Endothelial cell of umbilical vein (primary cell): Measurements from ENCODE around the gene PRCC. TPM values are rescaled to one million over a fixed set of nuclear protein-coding genes. Genes with fewer than 3 reads are reported as not detected.

Experiments used
- BruUV-seq: library from RNA; stranded (reverse); fragments of 400-500 nt; replicated peaks from 2 replicates; lab custom pipeline; 2021; lab: Mats Ljungman, UMichigan
- CTCF ChIA-PET: fragments of 300-600, 350-600 bp; sonication (Branson Sonifier 250); formaldehyde crosslinking; loops from one replicate; lab custom pipeline; 2021; ENCODE audit warnings: antibody characterized with exemption, inconsistent platforms; lab: Charles Lee
- POLR2A ChIA-PET: fragments of 300-600, 350-600 bp; sonication (Branson Sonifier 250); formaldehyde crosslinking; loops from one replicate; lab custom pipeline; 2021; ENCODE audit warnings: antibody characterized with exemption, inconsistent platforms; lab: Charles Lee
- DNase-seq: peaks from one replicate; pipeline ENCODE4 v3.0.0-alpha.2; 2011; ENCODE audit warnings: low read depth, low spot score
- FAIRE-seq: peaks from 2 replicates; lab custom pipeline; 2011; peaks lifted over from hg19 to GRCh38; lab: Jason Lieb, UNC
- H2AFZ ChIP-seq: 2 replicates; pipeline ENCODE4 v1.6.0; 2012; ENCODE audit warnings: low read depth, low read length, control low read depth, inconsistent platforms
- H3K27ac ChIP-seq: 2 replicates; pipeline ENCODE4 v1.5.1; 2011; ENCODE audit warnings: low read depth, mild to moderate bottlenecking, control low read depth, low read length, moderate library complexity; ENCODE audit not compliant: insufficient read depth
- H3K27me3 ChIP-seq, 2 experiments: 2 replicates each; pipeline versions ENCODE4 v1.6.0 to v1.6.1; 2011; ENCODE audit warnings: low read length in 2 of 2, mixed read lengths in 1 of 2; ENCODE audit not compliant: control insufficient read depth in 2 of 2, insufficient read depth in 2 of 2
- H3K36me3 ChIP-seq, 2 experiments: 2 replicates in 1 of 2; 3 replicates in 1 of 2; pipeline ENCODE4 v1.5.1; 2011; ENCODE audit warnings: low read length in 2 of 2, mild to moderate bottlenecking in 1 of 2, moderate library complexity in 1 of 2; ENCODE audit not compliant: control insufficient read depth in 2 of 2, insufficient read depth in 2 of 2; ENCODE audit errors: extremely low read depth in 1 of 2
- H3K4me1 ChIP-seq: 3 replicates; pipeline ENCODE4 v1.5.1; 2011; ENCODE audit warnings: mild to moderate bottlenecking, low read length; ENCODE audit not compliant: control insufficient read depth, insufficient read depth; ENCODE audit errors: extremely low read depth
- H3K4me2 ChIP-seq: 2 replicates; pipeline ENCODE4 v1.6.1; 2011; ENCODE audit warnings: low read length, control low read depth, mixed read lengths; ENCODE audit not compliant: insufficient read depth
- H3K4me3 ChIP-seq, 3 experiments: fragments of 200-600 bp in 1 of 3; sonication (generic), shearing (Covaris generic) in 1 of 3; replicated peaks in 1 of 3; 2 replicates each; pipeline ENCODE4 v1.5.1; 2011 to 2016; ENCODE audit warnings: control low read depth in 3 of 3, low read length in 3 of 3, mild to moderate bottlenecking in 2 of 3, inconsistent platforms in 1 of 3, low read depth in 1 of 3, moderate library complexity in 1 of 3; ENCODE audit not compliant: insufficient read depth in 1 of 3
- H3K79me2 ChIP-seq: 2 replicates; pipeline ENCODE4 v1.6.0; 2012; ENCODE audit warnings: low read length, inconsistent platforms; ENCODE audit not compliant: control insufficient read depth, insufficient read depth
- H3K9ac ChIP-seq: replicated peaks from 2 replicates; pipeline ENCODE3; 2011; ENCODE audit warnings: low read length, control low read depth; ENCODE audit not compliant: insufficient read depth; ENCODE audit errors: extremely low read depth
- H3K9me1 ChIP-seq: replicated peaks from 3 replicates; pipeline ENCODE4 v1.6.0; 2011; ENCODE audit warnings: mild to moderate bottlenecking, low read length; ENCODE audit not compliant: control insufficient read depth, insufficient read depth; ENCODE audit errors: extremely low read depth
- H3K9me3 ChIP-seq: replicated peaks from 2 replicates; pipeline ENCODE4 v1.5.1; 2012; ENCODE audit warnings: low read length, inconsistent platforms; ENCODE audit not compliant: control insufficient read depth, insufficient read depth
- H4K20me1 ChIP-seq: replicated peaks from 2 replicates; pipeline ENCODE3; 2011; ENCODE audit warnings: mild to moderate bottlenecking, low read length; ENCODE audit not compliant: control insufficient read depth, insufficient read depth; ENCODE audit errors: extremely low read depth
- EZH2 ChIP-seq: IDR thresholded peaks from 2 replicates; pipeline ENCODE4 v1.6.1; 2012; ENCODE audit warnings: borderline replicate concordance, low read depth, mild to moderate bottlenecking, moderate library complexity, low read length, inconsistent platforms; ENCODE audit not compliant: severe bottlenecking
- FOS ChIP-seq: IDR thresholded peaks from 2 replicates; pipeline ENCODE4 v1.6.1; 2011; ENCODE audit warnings: mild to moderate bottlenecking, low read length, moderate library complexity, borderline replicate concordance; ENCODE audit not compliant: insufficient read depth
- GATA2 ChIP-seq: IDR thresholded peaks from 2 replicates; pipeline ENCODE4 v1.7.0; 2011; ENCODE audit warnings: low read depth, mild to moderate bottlenecking, moderate library complexity, mixed read lengths, low read length; ENCODE audit not compliant: insufficient read length, insufficient read depth
- JUN ChIP-seq: IDR thresholded peaks from 2 replicates; pipeline ENCODE4 v1.6.1; 2011; ENCODE audit warnings: borderline replicate concordance, low read depth; ENCODE audit not compliant: insufficient read length, insufficient read depth
- MYC ChIP-seq: IDR thresholded peaks from one replicate; pipeline ENCODE4 v1.6.1; 2011; ENCODE audit warnings: mild to moderate bottlenecking, low read depth, low read length
- POLR2A ChIP-seq: IDR thresholded peaks from 2 replicates; pipeline ENCODE4 v1.6.1; 2012; ENCODE audit warnings: low read depth, mild to moderate bottlenecking, control low read depth, low read length
- POLR2AphosphoS5 ChIP-seq: IDR thresholded peaks from 2 replicates; pipeline ENCODE4 v1.6.1; 2012; ENCODE audit warnings: low read depth, mild to moderate bottlenecking, control low read depth, low read length, moderate library complexity; ENCODE audit not compliant: insufficient read depth
- dilution Hi-C: fragments of 300-500 bp; cut with MboI; formaldehyde crosslinking; loops from one replicate; pipeline ENCODE4 v1.15.0; 2019; ENCODE audit warnings: low sequenced_read_pairs; ENCODE audit not compliant: extremely low pct_ligation_motif_present
- intact Hi-C: fragments of 100-400 bp; cut with micrococcal nuclease; formaldehyde crosslinking; loops from one replicate; pipeline ENCODE4 v1.10.0; 2022
- polyA plus RNA-seq, 4 experiments: library from polyadenylated mRNA; depleted of rRNA in 3 of 4; stranded (reverse) in 3 of 4; unstranded in 1 of 4; fragments of >200 nt; gene quantifications; 2 replicates each; pipeline versions ENCODE4 v1.2.1 to v1.2.3, GENCODE V29; 2011 to 2012; ENCODE audit warnings: missing spikeins in 1 of 4
- total RNA-seq: library from RNA; stranded (reverse); gene quantifications from 2 replicates; pipeline ENCODE4 v1.2.3, GENCODE V29; 2021
- TF ChIP-seq, protein P1 (sequence below), 2 donors: IDR thresholded peaks; 1 replicate in 1 of 2; 2 replicates in 1 of 2; pipeline ENCODE4 v1.5.1; 2011; ENCODE audit warnings: low read length in 2 of 2, mild to moderate bottlenecking in 2 of 2, moderate library complexity in 2 of 2, control low read depth in 1 of 2, inconsistent platforms in 1 of 2, low read depth in 1 of 2; ENCODE audit not compliant: insufficient read depth in 1 of 2; ENCODE audit errors: extremely low read depth in 1 of 2
- TF ChIP-seq, protein P2 (sequence below): IDR thresholded peaks from 2 replicates; pipeline ENCODE4 v1.6.1; 2011; ENCODE audit not compliant: insufficient read depth, insufficient read length

Gene PRCC
- total and polyA plus RNA-seq, 2 donors (not counting 3 experiments of a cell fraction or from before 2014, with no cell fraction given), result 71.5 to 77.4 TPM

DNA sequence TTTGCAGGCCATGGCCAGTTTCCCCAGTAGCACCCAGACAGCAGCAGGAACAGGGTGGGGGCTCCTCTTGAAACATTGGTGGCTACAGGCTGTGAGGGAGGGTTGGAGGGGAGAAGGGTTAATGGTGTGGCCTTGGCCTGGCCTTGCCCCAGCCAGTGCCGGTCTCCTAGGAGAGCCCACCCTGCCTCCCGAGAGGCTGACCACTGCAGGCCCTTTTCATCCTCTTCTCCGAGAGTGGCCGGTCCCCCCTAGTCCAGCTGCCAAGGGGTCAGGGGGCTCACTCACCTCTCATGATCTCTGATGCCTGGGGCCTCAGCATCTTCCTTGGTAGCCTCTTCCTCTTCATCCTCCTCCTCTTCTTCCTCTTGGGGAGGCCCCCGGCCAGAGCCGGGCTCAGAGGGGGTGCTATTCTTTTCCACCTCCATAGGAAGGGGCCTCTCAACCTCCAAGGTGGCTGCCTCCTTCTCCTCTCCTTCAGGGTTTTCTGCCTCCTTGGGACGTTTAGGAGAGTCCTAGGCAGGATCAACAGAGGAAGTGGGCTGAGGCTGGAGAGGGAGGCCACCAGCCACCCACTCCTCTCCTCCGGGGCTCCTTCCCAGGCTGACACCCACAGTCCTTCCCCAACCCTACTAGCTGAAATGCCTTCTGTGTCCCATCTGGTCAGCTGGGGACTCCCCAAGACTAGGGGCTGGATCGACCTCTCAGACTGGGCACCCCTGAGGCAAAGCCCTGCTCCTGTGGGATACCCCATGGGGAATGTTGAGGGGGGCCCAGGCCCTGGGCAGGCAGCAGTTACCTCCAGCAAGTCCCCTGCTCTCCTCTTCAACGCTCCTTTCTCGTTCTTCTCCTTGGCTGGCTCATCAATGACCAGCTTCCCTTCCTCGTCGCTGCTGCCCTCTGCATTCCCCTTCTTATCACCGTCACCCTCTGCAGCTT, 23.7 kb upstream of the PRCC start:
- DNase-seq, result no peak
- peaks cover 37% of the 10 kb centered on the region for H3K4me1 ChIP-seq
- dilution Hi-C loops (no loop called here), intact Hi-C loops (loop anchor here (5.0 kb wide), 1 partner anchor 149 kb away; the partner anchor contains the start of gene PEAR1)
- peaks cover 11 to 14% of the 10 kb centered on the region in 2 experiments for H3K36me3 ChIP-seq
- H3K9me3 ChIP-seq, result no peaks in the 10 kb centered on the region
- POLR2A ChIA-PET, result no interaction called here
- H3K79me2 ChIP-seq, result peaks cover 54% of the 10 kb centered on the region
- H3K4me3 ChIP-seq, result no peak overlapping the region
- H3K4me2 ChIP-seq, result no peak overlapping the region
- no TSS peak for BruUV-seq
- TF ChIP-seq POLR2A (no peak), GATA2 (no peak), POLR2AphosphoS5 (no peak), JUN (no peak), MYC (no peak), FOS (no peak), EZH2 (no peak)
- TF ChIP-seq, protein P1, sequence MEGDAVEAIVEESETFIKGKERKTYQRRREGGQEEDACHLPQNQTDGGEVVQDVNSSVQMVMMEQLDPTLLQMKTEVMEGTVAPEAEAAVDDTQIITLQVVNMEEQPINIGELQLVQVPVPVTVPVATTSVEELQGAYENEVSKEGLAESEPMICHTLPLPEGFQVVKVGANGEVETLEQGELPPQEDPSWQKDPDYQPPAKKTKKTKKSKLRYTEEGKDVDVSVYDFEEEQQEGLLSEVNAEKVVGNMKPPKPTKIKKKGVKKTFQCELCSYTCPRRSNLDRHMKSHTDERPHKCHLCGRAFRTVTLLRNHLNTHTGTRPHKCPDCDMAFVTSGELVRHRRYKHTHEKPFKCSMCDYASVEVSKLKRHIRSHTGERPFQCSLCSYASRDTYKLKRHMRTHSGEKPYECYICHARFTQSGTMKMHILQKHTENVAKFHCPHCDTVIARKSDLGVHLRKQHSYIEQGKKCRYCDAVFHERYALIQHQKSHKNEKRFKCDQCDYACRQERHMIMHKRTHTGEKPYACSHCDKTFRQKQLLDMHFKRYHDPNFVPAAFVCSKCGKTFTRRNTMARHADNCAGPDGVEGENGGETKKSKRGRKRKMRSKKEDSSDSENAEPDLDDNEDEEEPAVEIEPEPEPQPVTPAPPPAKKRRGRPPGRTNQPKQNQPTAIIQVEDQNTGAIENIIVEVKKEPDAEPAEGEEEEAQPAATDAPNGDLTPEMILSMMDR (IDR thresholded peaks at IDR 0.05; ENCODE audit: extremely low read depth in 1 of 2, insufficient read depth in 1 of 2, low read depth in 1 of 2, low read length in 2 of 2), result no peak
- TF ChIP-seq, protein P2, sequence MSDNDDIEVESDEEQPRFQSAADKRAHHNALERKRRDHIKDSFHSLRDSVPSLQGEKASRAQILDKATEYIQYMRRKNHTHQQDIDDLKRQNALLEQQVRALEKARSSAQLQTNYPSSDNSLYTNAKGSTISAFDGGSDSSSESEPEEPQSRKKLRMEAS, result no peak
- H4K20me1 ChIP-seq, result no peaks in the 10 kb centered on the region
- no peak overlapping the region for H3K9ac ChIP-seq
- H3K9me1 ChIP-seq, result no peaks in the 10 kb centered on the region
- H3K27me3 ChIP-seq, result no peaks in the 10 kb centered on the region
- no peak overlapping the region for H2AFZ ChIP-seq
- no peak overlapping the region for H3K27ac ChIP-seq
- CTCF ChIA-PET, result no interaction called here
- FAIRE-seq, result no peak
